ENCODE data around the gene DMRTB1.

DNA sequence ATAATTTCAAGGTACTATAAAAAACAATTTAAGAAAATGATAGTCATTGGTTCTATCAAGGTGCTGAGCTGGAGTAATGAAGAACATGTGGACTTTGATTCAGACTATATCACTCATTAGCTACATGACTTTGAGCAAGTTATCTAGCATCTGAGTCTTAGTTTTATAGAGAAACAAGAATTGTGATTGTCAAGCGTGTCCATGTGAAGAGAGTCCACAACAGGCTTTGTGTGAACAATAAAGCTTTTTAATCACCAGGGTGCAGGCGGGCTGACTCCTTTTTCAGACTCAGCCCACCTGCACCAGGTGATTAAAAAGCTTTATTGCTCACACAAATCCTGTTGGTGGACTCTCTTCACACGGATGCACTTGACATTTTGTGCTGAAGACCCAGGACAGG lies 26.6 kb upstream of the DMRTB1 start:
- TF ChIP-seq, protein P1, sequence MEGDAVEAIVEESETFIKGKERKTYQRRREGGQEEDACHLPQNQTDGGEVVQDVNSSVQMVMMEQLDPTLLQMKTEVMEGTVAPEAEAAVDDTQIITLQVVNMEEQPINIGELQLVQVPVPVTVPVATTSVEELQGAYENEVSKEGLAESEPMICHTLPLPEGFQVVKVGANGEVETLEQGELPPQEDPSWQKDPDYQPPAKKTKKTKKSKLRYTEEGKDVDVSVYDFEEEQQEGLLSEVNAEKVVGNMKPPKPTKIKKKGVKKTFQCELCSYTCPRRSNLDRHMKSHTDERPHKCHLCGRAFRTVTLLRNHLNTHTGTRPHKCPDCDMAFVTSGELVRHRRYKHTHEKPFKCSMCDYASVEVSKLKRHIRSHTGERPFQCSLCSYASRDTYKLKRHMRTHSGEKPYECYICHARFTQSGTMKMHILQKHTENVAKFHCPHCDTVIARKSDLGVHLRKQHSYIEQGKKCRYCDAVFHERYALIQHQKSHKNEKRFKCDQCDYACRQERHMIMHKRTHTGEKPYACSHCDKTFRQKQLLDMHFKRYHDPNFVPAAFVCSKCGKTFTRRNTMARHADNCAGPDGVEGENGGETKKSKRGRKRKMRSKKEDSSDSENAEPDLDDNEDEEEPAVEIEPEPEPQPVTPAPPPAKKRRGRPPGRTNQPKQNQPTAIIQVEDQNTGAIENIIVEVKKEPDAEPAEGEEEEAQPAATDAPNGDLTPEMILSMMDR (IDR thresholded peaks at IDR 0.05) = no peak
- TF ChIP-seq EZH2 (IDR thresholded peaks at IDR 0.05; ENCODE audit: borderline replicate concordance, insufficient read depth, low read depth, low read length, poor library complexity, severe bottlenecking) = no peak
